Small intestine (tissue), 7 donors: ENCODE results near the gene CNNM1. TPM values are rescaled to one million over a fixed set of nuclear protein-coding genes. Genes with fewer than 3 reads are reported as not detected.

Source experiments
- DNase-seq, 2 donors: peaks; one replicate each; pipeline versions ENCODE4 v3.0.0 to v3.0.0-alpha.2; 2013
- FAIRE-seq: peaks from 2 replicates; lab custom pipeline; 2012; peaks lifted over from hg19 to GRCh38; lab: Jason Lieb, UNC
- H3K27ac ChIP-seq, 3 donors: one replicate each; pipeline ENCODE4 v1.5.1; 2013; ENCODE audit warnings: low read length in 2 of 3, mild to moderate bottlenecking in 2 of 3, control low read depth in 1 of 3, inconsistent platforms in 1 of 3, low read depth in 1 of 3, moderate library complexity in 1 of 3
- H3K27me3 ChIP-seq, 3 donors: one replicate each; pipeline ENCODE4 v1.6.1; 2013; ENCODE audit warnings: low read length in 3 of 3, inconsistent platforms in 1 of 3; ENCODE audit not compliant: control insufficient read depth in 3 of 3, insufficient read depth in 3 of 3
- H3K36me3 ChIP-seq, 3 donors: one replicate each; pipeline ENCODE4 v1.6.1; 2013; ENCODE audit warnings: low read length in 3 of 3, inconsistent platforms in 1 of 3, low read depth in 1 of 3, mild to moderate bottlenecking in 1 of 3, moderate library complexity in 1 of 3; ENCODE audit not compliant: control insufficient read depth in 3 of 3, insufficient read depth in 2 of 3
- H3K4me1 ChIP-seq, 3 donors: one replicate each; pipeline ENCODE4 v1.6.1; 2013; ENCODE audit warnings: low read length in 2 of 3, inconsistent platforms in 1 of 3, low read depth in 1 of 3, mild to moderate bottlenecking in 1 of 3, moderate library complexity in 1 of 3; ENCODE audit not compliant: control insufficient read depth in 3 of 3, insufficient read depth in 2 of 3
- H3K4me3 ChIP-seq, 3 donors: one replicate each; pipeline ENCODE4 v1.5.1; 2013; ENCODE audit warnings: low read length in 3 of 3, control low read depth in 1 of 3, inconsistent platforms in 1 of 3, low read depth in 1 of 3, mild to moderate bottlenecking in 1 of 3, moderate library complexity in 1 of 3
- H3K9me3 ChIP-seq, 2 donors: one replicate each; pipeline ENCODE4 v1.6.1; 2013; ENCODE audit warnings: low read depth in 1 of 2, low read length in 1 of 2; ENCODE audit not compliant: control insufficient read depth in 2 of 2, insufficient read depth in 1 of 2
- WGBS, 3 donors: extraction: QIAGEN DNeasy Blood & Tissue Kit; methylation state at CpG; one replicate each; pipeline ENCODE4 v1.1.7; 2013; 5-methylcytosine and 5-hydroxymethylcytosine counted together
- polyA plus RNA-seq, 4 donors: library from polyadenylated mRNA; stranded (reverse) in 3 of 4; unstranded in 1 of 4; fragments of 200-250 nt in 3 of 4; fragments of 120-200 nt in 1 of 4; gene quantifications; one replicate each; pipeline versions ENCODE4 v1.2.1 to v1.2.3, GENCODE V29; 2013
- donor health status: healthy with polysubstance abuse.
- donor health status: control.
- donor health status: control.
- donor health status: Bipolar disorder and iron deficiency.
- donor health status: healthy.

The CNNM1 gene
- polyA plus RNA-seq, 4 donors: 0.63 to 0.64 TPM; not detected in 2

GRCh38 chr10:99412099-99412498, 82.9 kb downstream of the CNNM1 start:
- Histone ChIP-seq H3K4me1 (peaks cover 0 to 6% (median 2%) of the 10 kb centered on the region in 3 donors), H3K36me3 (peaks cover 0 to 4% (median 2%) of the 10 kb centered on the region in 3 donors), H3K4me3 (no peak overlapping the region), H3K27ac (peak overlapping the region in 2 of 3 donors; percentile 53 to 84), H3K9me3 (no peaks in the 10 kb centered on the region), H3K27me3 (no peaks in the 10 kb centered on the region)
- FAIRE-seq: no peak
- DNase-seq: peak; percentile 82 to 86
- 13 to 68% (median 42%) methylated on average over 1 of the region's 1 CpG for WGBS, 3 donors

GRCh38 chr10:99418910-99419624, 89.9 kb downstream of the CNNM1 start:
- H3K9me3 ChIP-seq: no peaks in the 10 kb centered on the region
- no peaks in the 10 kb centered on the region for H3K27me3 ChIP-seq
- H3K36me3 ChIP-seq: peaks cover 8 to 14% (median 9%) of the 10 kb centered on the region in 3 donors
- peak overlapping the region in 1 of 3 donors; percentile 24 for H3K27ac ChIP-seq
- peak in 1 of 2 donors; percentile 74 for DNase-seq
- peaks cover 0 to 3% (median 0%) of the 10 kb centered on the region in 3 donors for H3K4me1 ChIP-seq
- H3K4me3 ChIP-seq: no peak overlapping the region
- no peak for FAIRE-seq

- Histone ChIP-seq H3K9me3 (no peaks in the 10 kb centered on the region), H3K27me3 (no peaks in the 10 kb centered on the region), H3K27ac (peak overlapping the region in 1 of 3 donors; percentile 24), H3K4me3 (no peak overlapping the region), H3K4me1 (peaks cover 0 to 3% (median 0%) of the 10 kb centered on the region in 3 donors), H3K36me3 (peaks cover 9 to 14% (median 9%) of the 10 kb centered on the region in 3 donors)
- DNase-seq (no peak), FAIRE-seq (no peak)
- WGBS, 3 donors: 99 to 100% (median 100%) methylated on average over 2 of the region's 2 CpGs
Measured at GRCh38 chr10:99419688-99420087, 90.5 kb downstream of the CNNM1 start.

- FAIRE-seq: no peak
- WGBS, 3 donors: 44 to 83% (median 57%) methylated on average over 3 of the region's 3 CpGs
- DNase-seq: no peak
- H3K27me3 ChIP-seq: no peaks in the 10 kb centered on the region
- peaks cover 9 to 19% (median 17%) of the 10 kb centered on the region in 3 donors for H3K36me3 ChIP-seq
- H3K4me1 ChIP-seq: peaks cover 2 to 3% (median 3%) of the 10 kb centered on the region in 3 donors
- no peak overlapping the region for H3K4me3 ChIP-seq
- H3K9me3 ChIP-seq: no peaks in the 10 kb centered on the region
- no peak overlapping the region for H3K27ac ChIP-seq
Measured at GRCh38 chr10:99421233-99421739, 92.1 kb downstream of the CNNM1 start.

- no peak for FAIRE-seq
Measured at GRCh38 chr10:99422529-99423096, 93.5 kb downstream of the CNNM1 start.

DNA sequence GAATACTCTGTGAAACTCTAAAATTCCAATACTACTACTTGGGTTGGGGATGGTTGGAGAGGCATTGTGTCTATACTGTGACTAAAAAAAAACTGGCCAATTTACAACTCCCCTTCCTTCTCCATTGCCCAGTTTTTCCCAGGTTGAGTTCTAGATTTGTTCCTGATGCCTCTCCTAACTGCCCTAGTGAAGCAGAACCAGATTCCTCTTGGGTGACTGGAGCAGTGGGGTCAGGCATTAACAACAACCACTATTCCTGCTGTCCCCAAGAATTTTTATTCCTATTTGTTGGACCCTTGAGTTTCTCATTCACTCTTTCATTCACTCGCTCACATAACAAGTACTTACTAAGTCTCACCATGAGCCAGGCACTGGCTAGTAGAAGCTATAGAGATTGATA, 95.5 kb downstream of the CNNM1 start:
- peaks cover 6 to 15% (median 12%) of the 10 kb centered on the region in 3 donors for H3K36me3 ChIP-seq
- WGBS, 3 donors: 99 to 100% (median 100%) methylated on average over 1 of the region's 1 CpG
- no peak for FAIRE-seq
- H3K27me3 ChIP-seq: no peaks in the 10 kb centered on the region
- H3K9me3 ChIP-seq: no peaks in the 10 kb centered on the region
- H3K4me3 ChIP-seq: no peak overlapping the region
- no peak for DNase-seq
- no peak overlapping the region for H3K27ac ChIP-seq
- H3K4me1 ChIP-seq: peaks cover 0 to 11% (median 2%) of the 10 kb centered on the region in 3 donors

More at GRCh38 chr10:99422529-99423096, 93.5 kb downstream of the CNNM1 start:
- Histone ChIP-seq H3K4me1 (peaks cover 2 to 7% (median 3%) of the 10 kb centered on the region in 3 donors), H3K36me3 (peaks cover 9 to 19% (median 17%) of the 10 kb centered on the region in 3 donors), H3K27me3 (no peaks in the 10 kb centered on the region), H3K4me3 (no peak overlapping the region), H3K9me3 (no peaks in the 10 kb centered on the region), H3K27ac (no peak overlapping the region)
- 93 to 94% (median 94%) methylated on average over 5 of the region's 5 CpGs for WGBS, 3 donors
- DNase-seq: no peak

DNA sequence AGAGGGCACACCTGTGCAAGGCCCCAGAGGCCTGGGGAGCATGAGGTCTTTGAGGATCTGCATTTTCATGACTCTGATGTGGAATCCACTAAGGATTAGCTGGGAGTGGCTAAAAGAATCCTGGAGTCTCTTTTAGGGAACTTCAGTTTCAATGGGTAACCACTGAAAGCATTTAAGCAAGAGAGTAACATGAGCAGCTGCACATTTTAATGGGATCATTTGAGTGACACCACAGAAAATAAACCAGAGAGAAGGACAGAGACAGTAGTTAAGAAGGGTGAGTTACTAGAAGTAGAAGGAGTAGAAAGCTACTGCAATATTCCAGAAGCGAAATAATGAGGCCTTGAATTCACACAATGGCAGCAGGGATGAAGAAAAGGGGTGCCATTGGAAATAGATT, 96.0 kb downstream of the CNNM1 start:
- WGBS, 3 donors: 91 to 100% (median 97%) methylated on average over 1 of the region's 1 CpG
- H3K4me1 ChIP-seq: peaks cover 0 to 12% (median 2%) of the 10 kb centered on the region in 3 donors
- FAIRE-seq (no peak), DNase-seq (no peak)
- H3K36me3 ChIP-seq: peaks cover under 1 to 12% (median 11%) of the 10 kb centered on the region in 3 donors
- H3K27ac ChIP-seq: no peak overlapping the region
- H3K27me3 ChIP-seq: no peaks in the 10 kb centered on the region
- no peaks in the 10 kb centered on the region for H3K9me3 ChIP-seq
- H3K4me3 ChIP-seq: no peak overlapping the region

GRCh38 chr10:99426689-99427088, 97.5 kb downstream of the CNNM1 start:
- no peaks in the 10 kb centered on the region for H3K27me3 ChIP-seq
- no peaks in the 10 kb centered on the region for H3K9me3 ChIP-seq
- DNase-seq: no peak
- FAIRE-seq: no peak
- H3K4me1 ChIP-seq: peaks cover 0 to 12% (median 2%) of the 10 kb centered on the region in 3 donors
- WGBS, 3 donors: 14 to 59% (median 39%) methylated on average over 3 of the region's 3 CpGs
- no peak overlapping the region for H3K4me3 ChIP-seq
- H3K36me3 ChIP-seq: peaks cover 0 to 9% (median 7%) of the 10 kb centered on the region in 3 donors
- no peak overlapping the region for H3K27ac ChIP-seq
